ENCODE measurements around the gene TANC1. TPM values are rescaled to one million over a fixed set of nuclear protein-coding genes. Genes with fewer than 3 reads are reported as not detected.

TANC1 gene
- polyA plus RNA-seq, 1 donor from 2014 or later: 0.37 TPM

DNA sequence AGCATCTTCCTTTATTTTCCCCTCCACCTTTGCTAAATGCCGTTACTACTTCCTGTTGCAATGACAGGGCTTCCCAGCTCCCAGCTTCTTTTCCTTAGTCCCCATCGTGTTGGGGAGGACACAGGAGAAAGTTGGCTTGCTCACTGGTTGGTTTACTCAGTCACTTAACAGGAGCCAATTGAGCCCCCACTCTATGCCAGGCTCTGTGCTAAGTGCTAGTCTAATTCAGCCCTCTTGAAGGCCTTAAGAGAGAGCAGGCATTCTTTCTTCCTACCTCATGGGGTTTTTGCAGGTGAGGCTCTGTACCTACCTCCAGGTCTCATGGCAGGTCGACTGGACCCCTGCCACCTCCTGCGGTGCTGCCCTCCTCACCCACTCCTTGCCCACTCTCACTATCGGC is 20.1 kb downstream of the TANC1 start:
- Histone ChIP-seq H3K36me3 (ENCODE audit: insufficient read depth, low read length) (no peaks in the 10 kb centered on the region), H3K27ac (ENCODE audit: low read length) (no peak overlapping the region), H3K4me2 (ENCODE audit: low read length) (no peak overlapping the region), H3K9me3 (ENCODE audit: low read length) (no peaks in the 10 kb centered on the region), H3F3A (ENCODE audit: insufficient read depth, low read length, poor library complexity, severe bottlenecking) (no peaks in the 10 kb centered on the region), H3K79me2 (replicated peaks; ENCODE audit: insufficient read depth, low read length) (no peaks in the 10 kb centered on the region), H3K9me2 (ENCODE audit: insufficient read depth, low read length) (no peaks in the 10 kb centered on the region), H2AFZ (ENCODE audit: low read depth, low read length) (no peak overlapping the region), H3K9ac (ENCODE audit: low read length) (no peak overlapping the region), H3K4me3 (ENCODE audit: low read length) (no peak overlapping the region), H3K27me3 (ENCODE audit: insufficient read depth, low read depth, low read length) (no peaks in the 10 kb centered on the region), H4K20me1 (ENCODE audit: insufficient read depth) (no peaks in the 10 kb centered on the region)
- TF ChIP-seq, protein P1, sequence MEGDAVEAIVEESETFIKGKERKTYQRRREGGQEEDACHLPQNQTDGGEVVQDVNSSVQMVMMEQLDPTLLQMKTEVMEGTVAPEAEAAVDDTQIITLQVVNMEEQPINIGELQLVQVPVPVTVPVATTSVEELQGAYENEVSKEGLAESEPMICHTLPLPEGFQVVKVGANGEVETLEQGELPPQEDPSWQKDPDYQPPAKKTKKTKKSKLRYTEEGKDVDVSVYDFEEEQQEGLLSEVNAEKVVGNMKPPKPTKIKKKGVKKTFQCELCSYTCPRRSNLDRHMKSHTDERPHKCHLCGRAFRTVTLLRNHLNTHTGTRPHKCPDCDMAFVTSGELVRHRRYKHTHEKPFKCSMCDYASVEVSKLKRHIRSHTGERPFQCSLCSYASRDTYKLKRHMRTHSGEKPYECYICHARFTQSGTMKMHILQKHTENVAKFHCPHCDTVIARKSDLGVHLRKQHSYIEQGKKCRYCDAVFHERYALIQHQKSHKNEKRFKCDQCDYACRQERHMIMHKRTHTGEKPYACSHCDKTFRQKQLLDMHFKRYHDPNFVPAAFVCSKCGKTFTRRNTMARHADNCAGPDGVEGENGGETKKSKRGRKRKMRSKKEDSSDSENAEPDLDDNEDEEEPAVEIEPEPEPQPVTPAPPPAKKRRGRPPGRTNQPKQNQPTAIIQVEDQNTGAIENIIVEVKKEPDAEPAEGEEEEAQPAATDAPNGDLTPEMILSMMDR (IDR thresholded peaks at IDR 0.05; ENCODE audit: poor library complexity, severe bottlenecking): no peak
- TF ChIP-seq, protein P2, sequence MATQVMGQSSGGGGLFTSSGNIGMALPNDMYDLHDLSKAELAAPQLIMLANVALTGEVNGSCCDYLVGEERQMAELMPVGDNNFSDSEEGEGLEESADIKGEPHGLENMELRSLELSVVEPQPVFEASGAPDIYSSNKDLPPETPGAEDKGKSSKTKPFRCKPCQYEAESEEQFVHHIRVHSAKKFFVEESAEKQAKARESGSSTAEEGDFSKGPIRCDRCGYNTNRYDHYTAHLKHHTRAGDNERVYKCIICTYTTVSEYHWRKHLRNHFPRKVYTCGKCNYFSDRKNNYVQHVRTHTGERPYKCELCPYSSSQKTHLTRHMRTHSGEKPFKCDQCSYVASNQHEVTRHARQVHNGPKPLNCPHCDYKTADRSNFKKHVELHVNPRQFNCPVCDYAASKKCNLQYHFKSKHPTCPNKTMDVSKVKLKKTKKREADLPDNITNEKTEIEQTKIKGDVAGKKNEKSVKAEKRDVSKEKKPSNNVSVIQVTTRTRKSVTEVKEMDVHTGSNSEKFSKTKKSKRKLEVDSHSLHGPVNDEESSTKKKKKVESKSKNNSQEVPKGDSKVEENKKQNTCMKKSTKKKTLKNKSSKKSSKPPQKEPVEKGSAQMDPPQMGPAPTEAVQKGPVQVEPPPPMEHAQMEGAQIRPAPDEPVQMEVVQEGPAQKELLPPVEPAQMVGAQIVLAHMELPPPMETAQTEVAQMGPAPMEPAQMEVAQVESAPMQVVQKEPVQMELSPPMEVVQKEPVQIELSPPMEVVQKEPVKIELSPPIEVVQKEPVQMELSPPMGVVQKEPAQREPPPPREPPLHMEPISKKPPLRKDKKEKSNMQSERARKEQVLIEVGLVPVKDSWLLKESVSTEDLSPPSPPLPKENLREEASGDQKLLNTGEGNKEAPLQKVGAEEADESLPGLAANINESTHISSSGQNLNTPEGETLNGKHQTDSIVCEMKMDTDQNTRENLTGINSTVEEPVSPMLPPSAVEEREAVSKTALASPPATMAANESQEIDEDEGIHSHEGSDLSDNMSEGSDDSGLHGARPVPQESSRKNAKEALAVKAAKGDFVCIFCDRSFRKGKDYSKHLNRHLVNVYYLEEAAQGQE (IDR thresholded peaks at IDR 0.05; ENCODE audit: borderline replicate concordance): no peak
- TF ChIP-seq TAF1 (IDR thresholded peaks at IDR 0.05; ENCODE audit: low read depth) (no peak), EZH2 (IDR thresholded peaks at IDR 0.05; ENCODE audit: borderline replicate concordance, insufficient read depth, low read length, poor library complexity, severe bottlenecking) (no peak), EP300 (conservative IDR thresholded peaks at IDR 0.05; ENCODE audit: poor library complexity, severe bottlenecking) (no peak), POLR2AphosphoS5 (IDR thresholded peaks at IDR 0.05) (no peak), RAD21 (conservative IDR thresholded peaks at IDR 0.05) (no peak)

DNA sequence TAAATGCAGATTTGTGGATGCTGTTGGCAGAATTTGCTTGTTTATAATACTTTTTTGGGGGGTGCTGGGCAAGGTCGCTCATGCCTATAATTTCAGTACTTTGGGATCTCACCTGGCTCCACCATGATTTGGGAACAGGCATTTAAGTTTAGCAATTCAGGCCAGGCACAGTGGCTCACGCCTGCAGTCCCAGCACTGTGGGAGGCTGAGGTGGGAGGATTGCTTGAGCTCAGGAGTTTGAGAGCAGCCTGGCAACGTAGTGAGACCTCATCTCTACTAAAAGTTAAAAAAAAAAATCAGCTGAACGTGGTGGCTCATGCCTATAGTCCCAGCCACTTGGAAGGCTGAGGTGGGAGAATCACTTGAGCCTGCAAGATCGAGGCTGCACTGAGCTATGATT is 20.7 kb downstream of the TANC1 start:
- H3K9ac ChIP-seq (ENCODE audit: low read length): no peak overlapping the region
- H3K9me3 ChIP-seq (ENCODE audit: low read length): no peaks in the 10 kb centered on the region
- H3K4me2 ChIP-seq (ENCODE audit: low read length): no peak overlapping the region
- H3K36me3 ChIP-seq (ENCODE audit: insufficient read depth, low read length): no peaks in the 10 kb centered on the region
- no peaks in the 10 kb centered on the region for H3K79me2 ChIP-seq (replicated peaks; ENCODE audit: insufficient read depth, low read length)
- H3K4me3 ChIP-seq (ENCODE audit: low read length): no peak overlapping the region
- H2AFZ ChIP-seq (ENCODE audit: low read depth, low read length): no peak overlapping the region
- H3K27ac ChIP-seq (ENCODE audit: low read length): no peak overlapping the region
- H3K9me2 ChIP-seq (ENCODE audit: insufficient read depth, low read length): no peaks in the 10 kb centered on the region
- no peak for TF ChIP-seq EP300 (conservative IDR thresholded peaks at IDR 0.05; ENCODE audit: poor library complexity, severe bottlenecking)
- TF ChIP-seq MXI1 (conservative IDR thresholded peaks at IDR 0.05; ENCODE audit: poor library complexity, severe bottlenecking): no peak
- TF ChIP-seq, protein P2 (IDR thresholded peaks at IDR 0.05; ENCODE audit: borderline replicate concordance): no peak
- TF ChIP-seq EZH2 (IDR thresholded peaks at IDR 0.05; ENCODE audit: borderline replicate concordance, insufficient read depth, low read length, poor library complexity, severe bottlenecking): no peak
- no peak for TF ChIP-seq TAF1 (IDR thresholded peaks at IDR 0.05; ENCODE audit: low read depth)
- no peak for TF ChIP-seq SMC3 (conservative IDR thresholded peaks at IDR 0.05; ENCODE audit: poor library complexity)
- TF ChIP-seq POLR2AphosphoS5 (IDR thresholded peaks at IDR 0.05): no peak
- TF ChIP-seq RAD21 (conservative IDR thresholded peaks at IDR 0.05): no peak
- TF ChIP-seq, protein P1 (IDR thresholded peaks at IDR 0.05; ENCODE audit: poor library complexity, severe bottlenecking): no peak
- H3F3A ChIP-seq (ENCODE audit: insufficient read depth, low read length, poor library complexity, severe bottlenecking): no peaks in the 10 kb centered on the region
- H3K27me3 ChIP-seq (ENCODE audit: insufficient read depth, low read depth, low read length): no peaks in the 10 kb centered on the region
- H4K20me1 ChIP-seq (ENCODE audit: insufficient read depth): no peaks in the 10 kb centered on the region

All from neural cell (in vitro differentiated cells).